Limb (tissue), 2 donors: ENCODE data around the gene STRIT1.
A peak's percentile ranks its signal among the peaks of the same experiment; 100 is the strongest.
"Not testable (repeated sequence)": the region's sequence is repeated elsewhere in the genome, so short reads cannot be mapped to it uniquely, and the experiment has no call there.

Experiments used
- DNase-seq, 2 donors: peaks; one replicate each; pipeline ENCODE4 v3.0.0-alpha.2; 2016; ENCODE audit errors: extremely low spot score in 2 of 2

The STRIT1 gene

GRCh38 chr3:155270485-155271342 lies 22.8 kb downstream of the STRIT1 start:
- no peak for DNase-seq

GRCh38 chr3:155270063-155270462 lies 23.4 kb downstream of the STRIT1 start:
- no peak for DNase-seq

- DNase-seq: not testable (repeated sequence)
Measured at GRCh38 chr3:155262855-155263254, 30.6 kb downstream of the STRIT1 start.

- no peak for DNase-seq
Measured at GRCh38 chr3:155262295-155262694, 31.2 kb downstream of the STRIT1 start.

- no peak for DNase-seq
Measured at GRCh38 chr3:155254445-155254844, 39.0 kb downstream of the STRIT1 start.

DNA sequence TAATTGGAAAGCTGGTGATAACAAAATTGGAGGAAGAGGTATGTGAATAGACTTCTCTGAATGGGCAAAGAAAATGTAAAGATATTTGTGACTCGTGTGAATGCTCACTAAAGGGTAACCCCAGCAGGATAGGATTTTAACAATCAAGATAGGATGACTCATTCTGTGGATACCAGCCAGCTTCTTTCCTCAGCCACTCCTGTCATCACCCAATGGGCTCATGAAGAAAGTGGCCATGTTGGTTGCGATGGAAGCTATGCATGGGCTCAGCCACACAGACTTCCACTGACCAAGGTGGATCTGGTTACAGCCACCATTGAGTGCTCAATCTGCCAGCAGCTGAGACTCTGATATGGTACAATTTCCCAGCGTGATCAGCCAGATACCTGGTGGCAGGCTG lies 40.9 kb downstream of the STRIT1 start:
- DNase-seq: no peak

DNA sequence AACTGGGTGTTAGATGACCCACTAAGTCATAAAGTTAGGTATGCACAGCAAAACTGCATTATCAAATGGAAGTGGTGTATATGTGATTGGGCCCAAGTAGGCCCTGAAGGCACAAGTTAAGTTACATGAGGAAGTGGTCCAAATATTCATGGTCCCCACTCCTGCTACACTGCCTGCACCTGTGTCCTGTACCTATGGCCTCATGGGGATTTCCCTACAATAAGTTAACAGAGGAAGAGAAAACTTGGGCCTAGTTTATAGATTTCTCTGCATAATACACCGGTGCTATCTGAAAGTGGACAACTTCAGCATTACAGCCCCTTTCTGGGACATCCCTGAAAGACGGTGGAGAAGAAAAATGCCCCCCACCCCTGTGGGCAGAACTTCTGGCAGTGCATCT lies 41.5 kb downstream of the STRIT1 start:
- DNase-seq: no peak

GRCh38 chr3:155248531-155249187 lies 44.8 kb downstream of the STRIT1 start:
- DNase-seq: no peak

GRCh38 chr3:155244699-155245098 lies 48.8 kb downstream of the STRIT1 start:
- DNase-seq: no peak

- DNase-seq: peak in 1 of 2 donors; percentile 48
Measured at GRCh38 chr3:155244216-155244615, 49.3 kb downstream of the STRIT1 start.

GRCh38 chr3:155243512-155243921 lies 50.0 kb downstream of the STRIT1 start:
- DNase-seq: no peak

GRCh38 chr3:155242342-155242741 lies 51.1 kb downstream of the STRIT1 start:
- DNase-seq: no peak

DNA sequence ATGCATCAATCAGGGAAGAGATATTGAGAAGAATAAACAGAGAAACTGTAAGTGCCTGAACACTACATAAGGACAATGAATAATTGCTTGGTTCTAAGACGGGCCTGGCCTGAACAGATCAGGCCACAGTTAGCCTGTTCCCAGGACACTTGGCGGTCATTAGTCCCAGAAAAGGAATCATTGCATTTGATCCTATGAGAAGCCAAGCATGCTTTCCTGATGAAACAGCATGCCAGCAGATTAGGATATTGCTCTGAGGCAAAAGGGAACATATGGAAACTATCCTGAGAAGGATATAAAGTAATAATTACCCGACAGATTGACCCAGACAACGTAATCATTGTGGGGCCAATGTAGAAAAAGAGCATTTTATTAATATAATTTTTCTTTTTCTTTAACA lies 51.9 kb downstream of the STRIT1 start:
- DNase-seq: peak in 1 of 2 donors; percentile 54
